Endothelial cell of umbilical vein (primary cell): ENCODE data around the gene EXOC7. TPM values are rescaled to one million over a fixed set of nuclear protein-coding genes. Genes with fewer than 3 reads are reported as not detected.

ENCODE experiments used
- BruUV-seq: library from RNA; stranded (reverse); fragments of 400-500 nt; replicated peaks from 2 replicates; lab custom pipeline; 2021; lab: Mats Ljungman, UMichigan
- CTCF ChIA-PET: fragments of 300-600, 350-600 bp; sonication (Branson Sonifier 250); formaldehyde crosslinking; loops from one replicate; lab custom pipeline; 2021; ENCODE audit warnings: antibody characterized with exemption, inconsistent platforms; lab: Charles Lee
- POLR2A ChIA-PET: fragments of 300-600, 350-600 bp; sonication (Branson Sonifier 250); formaldehyde crosslinking; loops from one replicate; lab custom pipeline; 2021; ENCODE audit warnings: antibody characterized with exemption, inconsistent platforms; lab: Charles Lee
- DNase-seq: peaks from one replicate; pipeline ENCODE4 v3.0.0-alpha.2; 2011; ENCODE audit warnings: low read depth, low spot score
- FAIRE-seq: peaks from 2 replicates; lab custom pipeline; 2011; peaks lifted over from hg19 to GRCh38; lab: Jason Lieb, UNC
- H2AFZ ChIP-seq: 2 replicates; pipeline ENCODE4 v1.6.0; 2012; ENCODE audit warnings: low read depth, low read length, control low read depth, inconsistent platforms
- H3K27ac ChIP-seq: 2 replicates; pipeline ENCODE4 v1.5.1; 2011; ENCODE audit warnings: low read depth, mild to moderate bottlenecking, control low read depth, low read length, moderate library complexity; ENCODE audit not compliant: insufficient read depth
- H3K27me3 ChIP-seq, 2 experiments: 2 replicates each; pipeline versions ENCODE4 v1.6.0 to v1.6.1; 2011; ENCODE audit warnings: low read length in 2 of 2, mixed read lengths in 1 of 2; ENCODE audit not compliant: control insufficient read depth in 2 of 2, insufficient read depth in 2 of 2
- H3K36me3 ChIP-seq, 2 experiments: 2 replicates in 1 of 2; 3 replicates in 1 of 2; pipeline ENCODE4 v1.5.1; 2011; ENCODE audit warnings: low read length in 2 of 2, mild to moderate bottlenecking in 1 of 2, moderate library complexity in 1 of 2; ENCODE audit not compliant: control insufficient read depth in 2 of 2, insufficient read depth in 2 of 2; ENCODE audit errors: extremely low read depth in 1 of 2
- H3K4me1 ChIP-seq: 3 replicates; pipeline ENCODE4 v1.5.1; 2011; ENCODE audit warnings: mild to moderate bottlenecking, low read length; ENCODE audit not compliant: control insufficient read depth, insufficient read depth; ENCODE audit errors: extremely low read depth
- H3K4me2 ChIP-seq: 2 replicates; pipeline ENCODE4 v1.6.1; 2011; ENCODE audit warnings: low read length, control low read depth, mixed read lengths; ENCODE audit not compliant: insufficient read depth
- H3K4me3 ChIP-seq, 3 experiments: fragments of 200-600 bp in 1 of 3; sonication (generic), shearing (Covaris generic) in 1 of 3; replicated peaks in 1 of 3; 2 replicates each; pipeline ENCODE4 v1.5.1; 2011 to 2016; ENCODE audit warnings: control low read depth in 3 of 3, low read length in 3 of 3, mild to moderate bottlenecking in 2 of 3, inconsistent platforms in 1 of 3, low read depth in 1 of 3, moderate library complexity in 1 of 3; ENCODE audit not compliant: insufficient read depth in 1 of 3
- H3K79me2 ChIP-seq: 2 replicates; pipeline ENCODE4 v1.6.0; 2012; ENCODE audit warnings: low read length, inconsistent platforms; ENCODE audit not compliant: control insufficient read depth, insufficient read depth
- H3K9ac ChIP-seq: replicated peaks from 2 replicates; pipeline ENCODE3; 2011; ENCODE audit warnings: low read length, control low read depth; ENCODE audit not compliant: insufficient read depth; ENCODE audit errors: extremely low read depth
- H3K9me1 ChIP-seq: replicated peaks from 3 replicates; pipeline ENCODE4 v1.6.0; 2011; ENCODE audit warnings: mild to moderate bottlenecking, low read length; ENCODE audit not compliant: control insufficient read depth, insufficient read depth; ENCODE audit errors: extremely low read depth
- H3K9me3 ChIP-seq: replicated peaks from 2 replicates; pipeline ENCODE4 v1.5.1; 2012; ENCODE audit warnings: low read length, inconsistent platforms; ENCODE audit not compliant: control insufficient read depth, insufficient read depth
- H4K20me1 ChIP-seq: replicated peaks from 2 replicates; pipeline ENCODE3; 2011; ENCODE audit warnings: mild to moderate bottlenecking, low read length; ENCODE audit not compliant: control insufficient read depth, insufficient read depth; ENCODE audit errors: extremely low read depth
- CTCF ChIP-seq, 2 donors: IDR thresholded peaks; 1 replicate in 1 of 2; 2 replicates in 1 of 2; pipeline ENCODE4 v1.5.1; 2011; ENCODE audit warnings: low read length in 2 of 2, mild to moderate bottlenecking in 2 of 2, moderate library complexity in 2 of 2, control low read depth in 1 of 2, inconsistent platforms in 1 of 2, low read depth in 1 of 2; ENCODE audit not compliant: insufficient read depth in 1 of 2; ENCODE audit errors: extremely low read depth in 1 of 2
- EZH2 ChIP-seq: IDR thresholded peaks from 2 replicates; pipeline ENCODE4 v1.6.1; 2012; ENCODE audit warnings: borderline replicate concordance, low read depth, mild to moderate bottlenecking, moderate library complexity, low read length, inconsistent platforms; ENCODE audit not compliant: severe bottlenecking
- FOS ChIP-seq: IDR thresholded peaks from 2 replicates; pipeline ENCODE4 v1.6.1; 2011; ENCODE audit warnings: mild to moderate bottlenecking, low read length, moderate library complexity, borderline replicate concordance; ENCODE audit not compliant: insufficient read depth
- GATA2 ChIP-seq: IDR thresholded peaks from 2 replicates; pipeline ENCODE4 v1.7.0; 2011; ENCODE audit warnings: low read depth, mild to moderate bottlenecking, moderate library complexity, mixed read lengths, low read length; ENCODE audit not compliant: insufficient read length, insufficient read depth
- JUN ChIP-seq: IDR thresholded peaks from 2 replicates; pipeline ENCODE4 v1.6.1; 2011; ENCODE audit warnings: borderline replicate concordance, low read depth; ENCODE audit not compliant: insufficient read length, insufficient read depth
- MYC ChIP-seq: IDR thresholded peaks from one replicate; pipeline ENCODE4 v1.6.1; 2011; ENCODE audit warnings: mild to moderate bottlenecking, low read depth, low read length
- POLR2A ChIP-seq: IDR thresholded peaks from 2 replicates; pipeline ENCODE4 v1.6.1; 2012; ENCODE audit warnings: low read depth, mild to moderate bottlenecking, control low read depth, low read length
- POLR2AphosphoS5 ChIP-seq: IDR thresholded peaks from 2 replicates; pipeline ENCODE4 v1.6.1; 2012; ENCODE audit warnings: low read depth, mild to moderate bottlenecking, control low read depth, low read length, moderate library complexity; ENCODE audit not compliant: insufficient read depth
- dilution Hi-C: fragments of 300-500 bp; cut with MboI; formaldehyde crosslinking; loops from one replicate; pipeline ENCODE4 v1.15.0; 2019; ENCODE audit warnings: low sequenced_read_pairs; ENCODE audit not compliant: extremely low pct_ligation_motif_present
- intact Hi-C: fragments of 100-400 bp; cut with micrococcal nuclease; formaldehyde crosslinking; loops from one replicate; pipeline ENCODE4 v1.10.0; 2022
- polyA plus RNA-seq, 4 experiments: library from polyadenylated mRNA; depleted of rRNA in 3 of 4; stranded (reverse) in 3 of 4; unstranded in 1 of 4; fragments of >200 nt; gene quantifications; 2 replicates each; pipeline versions ENCODE4 v1.2.1 to v1.2.3, GENCODE V29; 2011 to 2012; ENCODE audit warnings: missing spikeins in 1 of 4
- total RNA-seq: library from RNA; stranded (reverse); gene quantifications from 2 replicates; pipeline ENCODE4 v1.2.3, GENCODE V29; 2021
- TF ChIP-seq, protein P1 (sequence below): IDR thresholded peaks from 2 replicates; pipeline ENCODE4 v1.6.1; 2011; ENCODE audit not compliant: insufficient read depth, insufficient read length

Gene EXOC7
- total and polyA plus RNA-seq, 2 donors (not counting 3 experiments of a cell fraction or from before 2014, with no cell fraction given), result 91.5 to 137 TPM

DNA sequence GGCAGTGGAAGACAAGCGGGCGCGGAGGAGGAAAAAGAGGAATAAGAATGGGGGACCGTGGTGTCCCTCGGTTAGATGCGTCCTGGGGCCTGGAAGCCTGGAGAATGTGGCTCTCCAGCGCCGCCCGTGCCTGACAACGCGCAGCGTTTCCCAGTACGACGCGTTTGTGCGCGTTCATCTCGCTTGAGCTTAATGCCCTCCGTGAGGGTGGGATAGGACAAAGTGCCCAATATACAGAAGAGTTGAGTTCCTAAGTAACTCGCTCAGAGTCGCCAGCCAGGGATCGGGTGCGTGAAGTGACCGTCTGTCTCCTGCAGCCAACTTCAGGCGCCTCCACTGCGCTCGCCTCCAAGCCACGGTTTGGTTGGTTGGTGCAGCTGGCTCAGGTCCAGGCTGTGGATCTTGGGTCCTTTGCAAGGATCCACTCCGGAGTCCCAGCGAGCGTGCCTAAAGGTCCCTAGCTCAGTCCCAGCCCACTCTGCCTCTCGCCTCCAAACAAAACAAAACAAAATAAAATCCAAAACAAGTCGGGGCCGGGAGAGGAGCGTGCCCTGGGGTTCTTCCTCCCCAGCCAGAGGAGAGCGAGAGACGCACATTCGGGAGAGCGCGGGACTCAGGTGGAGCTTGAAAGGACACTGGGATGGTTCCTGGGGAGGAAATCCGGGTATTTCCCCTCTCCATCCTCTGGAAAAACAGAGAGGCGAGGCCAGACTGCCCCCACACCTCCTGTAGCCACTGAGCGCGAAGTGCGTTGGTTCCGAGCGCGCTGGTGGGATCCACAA is 28.0 kb downstream of the EXOC7 start:
- no peaks in the 10 kb centered on the region for H3K9me3 ChIP-seq
- TF ChIP-seq FOS (no peak), GATA2 (no peak), EZH2 (peak; percentile 73), JUN (no peak), CTCF (IDR thresholded peaks at IDR 0.05; ENCODE audit: extremely low read depth in 1 of 2, insufficient read depth in 1 of 2, low read depth in 1 of 2, low read length in 2 of 2) (peak in 1 of 2 donors; percentile 26), POLR2A (no peak), MYC (no peak), POLR2AphosphoS5 (no peak)
- TF ChIP-seq, protein P1, sequence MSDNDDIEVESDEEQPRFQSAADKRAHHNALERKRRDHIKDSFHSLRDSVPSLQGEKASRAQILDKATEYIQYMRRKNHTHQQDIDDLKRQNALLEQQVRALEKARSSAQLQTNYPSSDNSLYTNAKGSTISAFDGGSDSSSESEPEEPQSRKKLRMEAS, result no peak
- CTCF ChIA-PET, result interaction anchor here (0.9 to 1.3 kb wide), 2 partner anchors 204 to 333 kb away, joined by 3 read pairs; no protein-coding TSS in a partner anchor
- no peak overlapping the region for H3K27ac ChIP-seq
- dilution Hi-C loops (no loop called here), intact Hi-C loops (loop anchor here (5.0 kb wide), 1 partner anchor 63 kb away; no protein-coding TSS in a partner anchor)
- H3K4me3 ChIP-seq, result no peak overlapping the region
- DNase-seq (no peak), FAIRE-seq (no peak)
- no peaks in the 10 kb centered on the region for H4K20me1 ChIP-seq
- no peak overlapping the region for H3K4me2 ChIP-seq
- H3K27me3 ChIP-seq, result peaks cover 65 to 72% of the 10 kb centered on the region in 2 experiments
- POLR2A ChIA-PET, result no interaction called here
- H3K4me1 ChIP-seq, result peaks cover 16% of the 10 kb centered on the region
- H3K79me2 ChIP-seq, result peaks cover 20% of the 10 kb centered on the region
- H2AFZ ChIP-seq, result no peak overlapping the region
- H3K9me1 ChIP-seq, result no peaks in the 10 kb centered on the region
- no peaks in the 10 kb centered on the region for H3K36me3 ChIP-seq
- no TSS peak for BruUV-seq
- H3K9ac ChIP-seq, result no peak overlapping the region
